ENCODE results near the gene TMEM38B.

DNA sequence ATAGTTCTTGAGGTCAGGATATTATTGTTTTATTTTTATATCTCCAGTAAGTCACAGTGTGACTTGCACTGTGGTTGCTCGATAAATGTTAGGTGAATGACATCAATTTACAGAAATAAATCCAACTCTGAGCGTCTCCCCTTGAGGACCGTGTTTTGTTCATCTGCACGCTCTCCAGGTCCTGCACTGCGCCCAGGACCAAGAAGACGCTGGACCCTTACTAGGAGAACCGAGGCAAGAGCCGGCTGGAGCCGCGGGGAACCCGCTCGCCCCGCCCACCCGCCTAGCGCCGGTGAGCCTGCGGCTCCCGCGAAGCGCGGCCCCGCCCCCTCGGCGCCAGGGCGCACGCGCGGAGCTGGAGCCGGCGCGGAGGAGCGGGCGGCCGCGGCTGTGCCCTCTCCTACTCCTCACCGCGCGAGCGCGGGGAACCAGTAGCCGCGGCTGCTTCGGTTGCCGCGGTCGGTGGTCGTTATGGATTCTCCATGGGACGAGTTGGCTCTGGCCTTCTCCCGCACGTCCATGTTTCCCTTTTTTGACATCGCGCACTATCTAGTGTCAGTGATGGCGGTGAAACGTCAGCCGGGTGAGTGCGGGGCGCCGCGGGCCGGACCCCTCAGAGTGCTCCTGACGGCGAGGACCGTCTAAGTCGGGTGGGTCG lies at the start of gene TMEM38B:
- TF ChIP-seq, protein P1, sequence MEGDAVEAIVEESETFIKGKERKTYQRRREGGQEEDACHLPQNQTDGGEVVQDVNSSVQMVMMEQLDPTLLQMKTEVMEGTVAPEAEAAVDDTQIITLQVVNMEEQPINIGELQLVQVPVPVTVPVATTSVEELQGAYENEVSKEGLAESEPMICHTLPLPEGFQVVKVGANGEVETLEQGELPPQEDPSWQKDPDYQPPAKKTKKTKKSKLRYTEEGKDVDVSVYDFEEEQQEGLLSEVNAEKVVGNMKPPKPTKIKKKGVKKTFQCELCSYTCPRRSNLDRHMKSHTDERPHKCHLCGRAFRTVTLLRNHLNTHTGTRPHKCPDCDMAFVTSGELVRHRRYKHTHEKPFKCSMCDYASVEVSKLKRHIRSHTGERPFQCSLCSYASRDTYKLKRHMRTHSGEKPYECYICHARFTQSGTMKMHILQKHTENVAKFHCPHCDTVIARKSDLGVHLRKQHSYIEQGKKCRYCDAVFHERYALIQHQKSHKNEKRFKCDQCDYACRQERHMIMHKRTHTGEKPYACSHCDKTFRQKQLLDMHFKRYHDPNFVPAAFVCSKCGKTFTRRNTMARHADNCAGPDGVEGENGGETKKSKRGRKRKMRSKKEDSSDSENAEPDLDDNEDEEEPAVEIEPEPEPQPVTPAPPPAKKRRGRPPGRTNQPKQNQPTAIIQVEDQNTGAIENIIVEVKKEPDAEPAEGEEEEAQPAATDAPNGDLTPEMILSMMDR (conservative IDR thresholded peaks at IDR 0.05; ENCODE audit: low read depth, low read length), result no peak
- no peak for TF ChIP-seq EZH2 (IDR thresholded peaks at IDR 0.05; ENCODE audit: borderline replicate concordance, low read depth, low read length, poor library complexity, severe bottlenecking)
